Sigmoid colon (tissue), 7 donors: ENCODE data around the gene YBX1. TPM values are rescaled to one million over a fixed set of nuclear protein-coding genes. Genes with fewer than 3 reads are reported as not detected.
"Not testable (repeated sequence)": the region's sequence is repeated elsewhere in the genome, so short reads cannot be mapped to it uniquely, and the experiment has no call there.

Experiments
- DNase-seq: peaks from one replicate; pipeline ENCODE4 v3.0.0-alpha.2; 2019
- H3K27ac ChIP-seq, 4 donors: fragments of 200-600 bp; sonication (generic); one replicate each; pipeline ENCODE4 v1.5.1; 2016 to 2019; ENCODE audit warnings: mild to moderate bottlenecking in 1 of 4
- H3K27me3 ChIP-seq, 3 donors: fragments of 200-600 bp; sonication (generic); one replicate each; pipeline ENCODE4 v1.5.1; 2019; ENCODE audit warnings: mild to moderate bottlenecking in 1 of 3
- H3K36me3 ChIP-seq, 4 donors: fragments of 200-600 bp; sonication (generic); one replicate each; pipeline ENCODE4 v1.5.1; 2016 to 2019
- H3K4me1 ChIP-seq, 4 donors: fragments of 200-600 bp; sonication (generic); one replicate each; pipeline ENCODE4 v1.5.1; 2017 to 2019
- H3K4me3 ChIP-seq, 4 donors: fragments of 200-600 bp; sonication (generic); one replicate each; pipeline ENCODE4 v1.5.1; 2017 to 2019; ENCODE audit warnings: mild to moderate bottlenecking in 2 of 4, moderate library complexity in 1 of 4
- H3K9me3 ChIP-seq, 4 donors: fragments of 200-600 bp in 3 of 4; sonication (generic) in 3 of 4; one replicate each; pipeline versions ENCODE4 v1.5.1 to v1.6.1; 2013 to 2019
- EP300 ChIP-seq, 4 donors: sonication (generic); formaldehyde crosslinking; IDR thresholded peaks; one replicate each; pipeline ENCODE4 v1.6.1; 2017; ENCODE audit warnings: antibody characterized with exemption in 4 of 4
- POLR2A ChIP-seq, 2 donors: fragments of 450-650 bp; IDR thresholded peaks; one replicate each; pipeline ENCODE4 v1.6.1; 2016; ENCODE audit warnings: antibody characterized with exemption in 2 of 2, mild to moderate bottlenecking in 2 of 2, moderate library complexity in 2 of 2
- POLR2AphosphoS5 ChIP-seq, 4 donors: sonication (generic); formaldehyde crosslinking; IDR thresholded peaks; one replicate each; pipeline ENCODE4 v1.6.1; 2017; ENCODE audit warnings: antibody characterized with exemption in 4 of 4
- WGBS, 2 donors: extraction: QIAGEN DNeasy Blood & Tissue Kit; methylation state at CpG; one replicate each; pipeline ENCODE4 v1.1.7; 2013; 5-methylcytosine and 5-hydroxymethylcytosine counted together
- intact Hi-C: fragments of 100-400 bp; cut with DNase I; formaldehyde crosslinking; loops from one replicate; pipeline ENCODE4 v1.15.1; 2023
- polyA plus RNA-seq, 3 donors: library from polyadenylated mRNA; stranded (reverse); fragments of 200-250 nt; gene quantifications; one replicate each; pipeline ENCODE4 v1.2.3, GENCODE V29; 2013
- total RNA-seq, 4 donors: library from RNA; depleted of rRNA; stranded (reverse); fragments of >200 nt; gene quantifications; one replicate each; pipeline ENCODE4 v1.1.0, GENCODE V29; 2016
- TF ChIP-seq, protein P1 (sequence below), 4 experiments: fragments of 450-650 bp in 3 of 4; fragments of 200-600 bp in 1 of 4; IDR thresholded peaks; one replicate each; pipeline ENCODE4 v1.5.1; 2016 to 2019; ENCODE audit warnings: antibody characterized with exemption in 4 of 4, mild to moderate bottlenecking in 3 of 4, moderate library complexity in 2 of 4
- donor health status: healthy with polysubstance abuse.
- donor health status: Bipolar disorder and iron deficiency.
- donor health status: healthy.

The YBX1 gene
- total and polyA plus RNA-seq, 7 donors: 685 to 897 (median 763) TPM

DNA sequence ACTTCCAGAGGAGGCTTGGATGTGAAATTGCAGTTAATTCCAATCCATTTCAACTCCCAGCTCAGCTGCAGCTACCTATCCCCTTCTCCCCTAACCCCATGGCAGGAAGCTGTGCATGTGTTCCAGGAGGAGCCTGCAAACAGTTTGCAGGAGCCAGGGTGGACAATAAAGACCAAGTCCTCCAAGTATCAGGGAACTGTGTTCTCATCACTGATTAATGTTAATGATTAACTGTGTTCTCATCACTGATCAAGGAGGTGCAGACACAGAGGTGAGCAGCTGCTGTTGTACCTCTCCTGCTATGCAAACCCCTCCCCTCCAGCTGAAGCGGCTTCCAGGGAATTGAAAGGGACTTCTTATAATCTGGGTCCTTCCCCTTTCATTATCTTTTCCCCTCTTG is 38.6 kb downstream of the YBX1 start:
- no peaks in the 10 kb centered on the region for H3K4me1 ChIP-seq
- WGBS, 2 donors: 34 to 78% methylated on average over 1 of the region's 1 CpG
- H3K27me3 ChIP-seq: no peaks in the 10 kb centered on the region
- H3K4me3 ChIP-seq: no peak overlapping the region
- H3K9me3 ChIP-seq: no peaks in the 10 kb centered on the region
- peaks cover 0 to 2% (median 0%) of the 10 kb centered on the region in 4 donors for H3K36me3 ChIP-seq
- DNase-seq: no peak
- H3K27ac ChIP-seq: no peak overlapping the region
- intact Hi-C loops: no loop called here
- TF ChIP-seq POLR2AphosphoS5 (IDR thresholded peaks at IDR 0.05) (no peak), POLR2A (IDR thresholded peaks at IDR 0.05) (no peak), EP300 (IDR thresholded peaks at IDR 0.05) (no peak)
- TF ChIP-seq, protein P1, sequence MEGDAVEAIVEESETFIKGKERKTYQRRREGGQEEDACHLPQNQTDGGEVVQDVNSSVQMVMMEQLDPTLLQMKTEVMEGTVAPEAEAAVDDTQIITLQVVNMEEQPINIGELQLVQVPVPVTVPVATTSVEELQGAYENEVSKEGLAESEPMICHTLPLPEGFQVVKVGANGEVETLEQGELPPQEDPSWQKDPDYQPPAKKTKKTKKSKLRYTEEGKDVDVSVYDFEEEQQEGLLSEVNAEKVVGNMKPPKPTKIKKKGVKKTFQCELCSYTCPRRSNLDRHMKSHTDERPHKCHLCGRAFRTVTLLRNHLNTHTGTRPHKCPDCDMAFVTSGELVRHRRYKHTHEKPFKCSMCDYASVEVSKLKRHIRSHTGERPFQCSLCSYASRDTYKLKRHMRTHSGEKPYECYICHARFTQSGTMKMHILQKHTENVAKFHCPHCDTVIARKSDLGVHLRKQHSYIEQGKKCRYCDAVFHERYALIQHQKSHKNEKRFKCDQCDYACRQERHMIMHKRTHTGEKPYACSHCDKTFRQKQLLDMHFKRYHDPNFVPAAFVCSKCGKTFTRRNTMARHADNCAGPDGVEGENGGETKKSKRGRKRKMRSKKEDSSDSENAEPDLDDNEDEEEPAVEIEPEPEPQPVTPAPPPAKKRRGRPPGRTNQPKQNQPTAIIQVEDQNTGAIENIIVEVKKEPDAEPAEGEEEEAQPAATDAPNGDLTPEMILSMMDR (IDR thresholded peaks at IDR 0.05): no peak

DNA sequence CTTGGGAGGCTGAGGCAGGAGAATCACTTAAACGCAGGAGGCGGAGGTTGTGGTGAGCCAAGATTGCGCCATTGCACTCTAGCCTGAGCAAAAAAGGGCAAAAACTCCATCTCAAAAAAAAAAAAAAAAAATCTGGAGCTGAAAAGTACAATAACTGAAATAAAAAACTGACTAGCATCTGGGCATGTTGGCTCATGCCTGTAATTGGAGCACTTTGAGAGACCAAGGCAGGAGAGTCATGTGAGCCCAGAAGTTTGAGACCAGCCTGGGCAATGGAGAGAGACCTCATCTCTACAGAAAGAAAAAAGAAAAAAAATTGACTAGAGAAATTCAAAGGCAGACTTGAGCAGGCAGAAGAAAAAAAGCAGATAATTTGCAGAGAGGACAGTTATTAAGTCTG is 39.7 kb downstream of the YBX1 start:
- H3K9me3 ChIP-seq: no peaks in the 10 kb centered on the region
- no peaks in the 10 kb centered on the region for H3K27me3 ChIP-seq
- 96 to 97% methylated on average over 3 of the region's 3 CpGs for WGBS, 2 donors
- H3K36me3 ChIP-seq: no peaks in the 10 kb centered on the region
- no peak for TF ChIP-seq EP300 (IDR thresholded peaks at IDR 0.05)
- no peak for TF ChIP-seq POLR2A (IDR thresholded peaks at IDR 0.05)
- TF ChIP-seq, protein P1 (IDR thresholded peaks at IDR 0.05): no peak
- TF ChIP-seq POLR2AphosphoS5 (IDR thresholded peaks at IDR 0.05): no peak
- H3K27ac ChIP-seq: no peak overlapping the region
- DNase-seq: no peak
- intact Hi-C loops: no loop called here
- H3K4me1 ChIP-seq: no peaks in the 10 kb centered on the region
- no peak overlapping the region for H3K4me3 ChIP-seq

GRCh38 chr1:42722403-42722802 is 40.2 kb downstream of the YBX1 start:
- H3K27ac ChIP-seq, H3K27me3 ChIP-seq, H3K4me3 ChIP-seq, intact Hi-C loops, H3K9me3 ChIP-seq, H3K36me3 ChIP-seq, H3K4me1 ChIP-seq, DNase-seq: not testable (repeated sequence)
- 90 to 97% methylated on average over 2 of the region's 2 CpGs for WGBS, 2 donors

DNA sequence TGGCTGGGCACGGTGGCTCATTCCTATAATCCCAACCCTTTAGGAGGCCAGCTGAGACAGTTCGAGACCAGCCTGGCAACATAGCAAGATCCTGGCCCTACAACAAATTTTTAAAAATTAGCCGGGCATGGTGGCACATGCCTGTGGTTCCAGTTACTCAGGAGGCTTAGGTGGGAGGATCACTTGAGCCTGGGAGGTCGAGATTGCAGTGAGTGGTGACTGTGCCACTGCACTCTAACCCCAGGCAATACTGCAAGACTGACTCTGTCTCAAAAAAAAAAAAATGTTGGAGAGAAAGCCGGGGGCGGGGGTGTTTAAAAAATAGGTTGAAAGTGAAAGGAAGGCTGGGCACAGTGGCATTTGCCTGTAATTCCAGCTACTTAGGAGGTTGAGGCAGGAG is 41.3 kb downstream of the YBX1 start:
- no peak for DNase-seq
- Histone ChIP-seq H3K27me3 (no peaks in the 10 kb centered on the region), H3K27ac (no peak overlapping the region), H3K9me3 (no peaks in the 10 kb centered on the region), H3K4me3 (no peak overlapping the region), H3K4me1 (no peaks in the 10 kb centered on the region), H3K36me3 (no peaks in the 10 kb centered on the region)
- intact Hi-C loops: no loop called here
- WGBS, 2 donors: 66 to 77% methylated on average over 6 of the region's 6 CpGs
- TF ChIP-seq EP300 (IDR thresholded peaks at IDR 0.05): no peak
- TF ChIP-seq, protein P1 (IDR thresholded peaks at IDR 0.05): no peak

GRCh38 chr1:42725820-42726219 is 43.6 kb downstream of the YBX1 start:
- WGBS, 2 donors: 96 to 97% methylated on average over 4 of the region's 4 CpGs
- H3K9me3 ChIP-seq, H3K27ac ChIP-seq, intact Hi-C loops, DNase-seq, H3K27me3 ChIP-seq, H3K4me1 ChIP-seq, H3K36me3 ChIP-seq, H3K4me3 ChIP-seq: not testable (repeated sequence)

DNA sequence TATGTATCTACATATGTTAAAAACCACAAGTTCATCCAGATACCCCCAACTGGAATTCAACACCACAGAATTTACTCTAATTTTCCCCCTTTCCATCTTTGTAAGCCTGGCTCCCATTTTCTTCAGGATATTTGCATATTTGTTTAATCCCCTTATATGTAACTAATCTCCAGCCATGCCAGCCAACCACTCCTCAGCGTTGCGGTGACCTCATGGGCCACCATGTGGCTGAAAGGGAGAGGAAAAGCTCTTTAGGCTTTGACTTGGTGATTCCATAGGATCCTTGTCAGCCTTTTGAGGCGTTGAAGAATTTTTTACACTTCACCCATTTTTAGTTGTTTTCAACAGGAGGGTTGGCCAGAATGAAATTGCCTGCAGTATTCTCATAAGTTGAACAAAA is 47.8 kb downstream of the YBX1 start:
- TF ChIP-seq, protein P1 (IDR thresholded peaks at IDR 0.05): no peak
- TF ChIP-seq POLR2A (IDR thresholded peaks at IDR 0.05): no peak
- TF ChIP-seq POLR2AphosphoS5 (IDR thresholded peaks at IDR 0.05): no peak
- no peak for TF ChIP-seq EP300 (IDR thresholded peaks at IDR 0.05)
- DNase-seq: no peak
- no peaks in the 10 kb centered on the region for H3K4me1 ChIP-seq
- H3K27me3 ChIP-seq: no peaks in the 10 kb centered on the region
- no peak overlapping the region for H3K27ac ChIP-seq
- 95 to 96% methylated on average over 3 of the region's 3 CpGs for WGBS, 2 donors
- intact Hi-C loops: no loop called here
- H3K36me3 ChIP-seq: no peaks in the 10 kb centered on the region
- H3K9me3 ChIP-seq: no peaks in the 10 kb centered on the region
- H3K4me3 ChIP-seq: no peak overlapping the region
